ENCODE results near the gene GIGYF2.

- TF ChIP-seq, protein P1, sequence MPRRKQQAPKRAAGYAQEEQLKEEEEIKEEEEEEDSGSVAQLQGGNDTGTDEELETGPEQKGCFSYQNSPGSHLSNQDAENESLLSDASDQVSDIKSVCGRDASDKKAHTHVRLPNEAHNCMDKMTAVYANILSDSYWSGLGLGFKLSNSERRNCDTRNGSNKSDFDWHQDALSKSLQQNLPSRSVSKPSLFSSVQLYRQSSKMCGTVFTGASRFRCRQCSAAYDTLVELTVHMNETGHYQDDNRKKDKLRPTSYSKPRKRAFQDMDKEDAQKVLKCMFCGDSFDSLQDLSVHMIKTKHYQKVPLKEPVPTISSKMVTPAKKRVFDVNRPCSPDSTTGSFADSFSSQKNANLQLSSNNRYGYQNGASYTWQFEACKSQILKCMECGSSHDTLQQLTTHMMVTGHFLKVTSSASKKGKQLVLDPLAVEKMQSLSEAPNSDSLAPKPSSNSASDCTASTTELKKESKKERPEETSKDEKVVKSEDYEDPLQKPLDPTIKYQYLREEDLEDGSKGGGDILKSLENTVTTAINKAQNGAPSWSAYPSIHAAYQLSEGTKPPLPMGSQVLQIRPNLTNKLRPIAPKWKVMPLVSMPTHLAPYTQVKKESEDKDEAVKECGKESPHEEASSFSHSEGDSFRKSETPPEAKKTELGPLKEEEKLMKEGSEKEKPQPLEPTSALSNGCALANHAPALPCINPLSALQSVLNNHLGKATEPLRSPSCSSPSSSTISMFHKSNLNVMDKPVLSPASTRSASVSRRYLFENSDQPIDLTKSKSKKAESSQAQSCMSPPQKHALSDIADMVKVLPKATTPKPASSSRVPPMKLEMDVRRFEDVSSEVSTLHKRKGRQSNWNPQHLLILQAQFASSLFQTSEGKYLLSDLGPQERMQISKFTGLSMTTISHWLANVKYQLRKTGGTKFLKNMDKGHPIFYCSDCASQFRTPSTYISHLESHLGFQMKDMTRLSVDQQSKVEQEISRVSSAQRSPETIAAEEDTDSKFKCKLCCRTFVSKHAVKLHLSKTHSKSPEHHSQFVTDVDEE (CRISPR knock-in tag; IDR thresholded peaks at IDR 0.05) = no peak
- TF ChIP-seq PATZ1 (CRISPR knock-in tag; IDR thresholded peaks at IDR 0.05; ENCODE audit: borderline replicate concordance) (no peak), ZC3H10 (CRISPR knock-in tag; IDR thresholded peaks at IDR 0.05) (no peak), ZNF565 (CRISPR knock-in tag; conservative IDR thresholded peaks at IDR 0.05; ENCODE audit: low read depth) (no peak), PPARA (CRISPR knock-in tag; IDR thresholded peaks at IDR 0.05; ENCODE audit: borderline replicate concordance) (no peak), BACH2 (CRISPR knock-in tag; IDR thresholded peaks at IDR 0.05; ENCODE audit: borderline replicate concordance) (no peak), ZFP3 (CRISPR knock-in tag; IDR thresholded peaks at IDR 0.05) (no peak), SNAI2 (CRISPR knock-in tag; IDR thresholded peaks at IDR 0.05) (no peak)
Measured at GRCh38 chr2:232869138-232870017, 172.2 kb downstream of the GIGYF2 start.

All from SK-N-SH treated with all-trans-retinoic acid at 6 μM for 48 hours (cell line).